GM12892 (cell line): ENCODE results near the gene MICAL2.

Experiments used
- DNase-seq: peaks from one replicate; pipeline ENCODE4 v3.0.0; 2011; ENCODE audit not compliant: insufficient read length
- FAIRE-seq: peaks from 2 replicates; lab custom pipeline; 2011; peaks lifted over from hg19 to GRCh38; lab: Jason Lieb, UNC
- POLR2A ChIP-seq: IDR thresholded peaks from 2 replicates; pipeline ENCODE4 v1.6.1; 2011; ENCODE audit warnings: low read depth, low read length, control low read depth
- POLR2AphosphoS5 ChIP-seq: IDR thresholded peaks from 2 replicates; pipeline ENCODE4 v1.6.1; 2011; ENCODE audit warnings: low read depth, low read length, control low read depth
- TAF1 ChIP-seq: IDR thresholded peaks from 2 replicates; pipeline ENCODE4 v1.6.1; 2011; ENCODE audit warnings: low read depth, mild to moderate bottlenecking, control low read depth, low read length, borderline replicate concordance

The MICAL2 gene

GRCh38 chr11:12249590-12250260 lies 139.3 kb downstream of the MICAL2 start:
- TF ChIP-seq TAF1 (no peak), POLR2A (no peak), POLR2AphosphoS5 (no peak)
- DNase-seq: no peak
- no peak for FAIRE-seq

GRCh38 chr11:12251666-12252560 lies 141.5 kb downstream of the MICAL2 start:
- FAIRE-seq (no peak), DNase-seq (no peak)
- TF ChIP-seq POLR2A (no peak), POLR2AphosphoS5 (no peak), TAF1 (no peak)

- TF ChIP-seq POLR2AphosphoS5 (no peak), TAF1 (no peak), POLR2A (no peak)
- no peak for DNase-seq
- FAIRE-seq: no peak
Observed at GRCh38 chr11:12253843-12254281, 143.5 kb downstream of the MICAL2 start.

GRCh38 chr11:12258451-12258850 lies 148.1 kb downstream of the MICAL2 start:
- FAIRE-seq (no peak), DNase-seq (no peak)
- TF ChIP-seq TAF1: no peak
- TF ChIP-seq POLR2A: no peak
- TF ChIP-seq POLR2AphosphoS5: no peak

- no peak for DNase-seq
- no peak for TF ChIP-seq POLR2AphosphoS5
- TF ChIP-seq TAF1: no peak
- no peak for TF ChIP-seq POLR2A
Observed at GRCh38 chr11:12259956-12260355, 149.6 kb downstream of the MICAL2 start.

GRCh38 chr11:12260731-12261521 lies 150.5 kb downstream of the MICAL2 start:
- DNase-seq: no peak
- FAIRE-seq: no peak
- TF ChIP-seq POLR2A (no peak), TAF1 (no peak), POLR2AphosphoS5 (no peak)

More at GRCh38 chr11:12259956-12260355, 149.6 kb downstream of the MICAL2 start:
- FAIRE-seq: no peak

- DNase-seq: no peak
- no peak for FAIRE-seq
- TF ChIP-seq POLR2AphosphoS5: no peak
- TF ChIP-seq POLR2A: no peak
- no peak for TF ChIP-seq TAF1
Observed at GRCh38 chr11:12261551-12261950, 151.2 kb downstream of the MICAL2 start.

- TF ChIP-seq TAF1 (no peak), POLR2A (no peak), POLR2AphosphoS5 (no peak)
- FAIRE-seq (no peak), DNase-seq (no peak)
Observed at GRCh38 chr11:12263141-12263693, 152.8 kb downstream of the MICAL2 start.

GRCh38 chr11:12264361-12264760 lies 154.0 kb downstream of the MICAL2 start:
- no peak for FAIRE-seq
- no peak for DNase-seq
- TF ChIP-seq POLR2A: no peak

- FAIRE-seq: no peak
- DNase-seq: no peak
- TF ChIP-seq POLR2AphosphoS5: no peak
- no peak for TF ChIP-seq TAF1
- TF ChIP-seq POLR2A: no peak
Observed at GRCh38 chr11:12266132-12266531, 155.7 kb downstream of the MICAL2 start.

- TF ChIP-seq POLR2A: no peak
- no peak for FAIRE-seq
- DNase-seq: no peak
Observed at GRCh38 chr11:12266943-12267342, 156.6 kb downstream of the MICAL2 start.
